ENCODE data around the gene AP2A2. TPM values are rescaled to one million over a fixed set of nuclear protein-coding genes. Genes with fewer than 3 reads are reported as not detected.

Gene AP2A2
- total RNA-seq, 1 donor from 2014 or later = 92.0 TPM

- no peak for TF ChIP-seq CTCF (IDR thresholded peaks at IDR 0.05)
- Histone ChIP-seq H3K36me3 (peaks cover 71% of the 10 kb centered on the region), H3K9me3 (no peaks in the 10 kb centered on the region), H3K27me3 (no peaks in the 10 kb centered on the region), H3K4me3 (no peak overlapping the region), H3K4me1 (no peaks in the 10 kb centered on the region), H3K27ac (no peak overlapping the region)
- intact Hi-C loops (cut with DNase I) = no loop called here
- DNase-seq = no peak
- no peak for ATAC-seq
Observed at GRCh38 chr11:996681-997080, 71.0 kb downstream of the AP2A2 start.

- intact Hi-C loops (cut with DNase I) = no loop called here
- Histone ChIP-seq H3K27ac (no peak overlapping the region), H3K27me3 (no peaks in the 10 kb centered on the region), H3K36me3 (peaks cover 71% of the 10 kb centered on the region), H3K9me3 (no peaks in the 10 kb centered on the region), H3K4me1 (no peaks in the 10 kb centered on the region), H3K4me3 (no peak overlapping the region)
- no peak for DNase-seq
- ATAC-seq = no peak
- no peak for TF ChIP-seq CTCF (IDR thresholded peaks at IDR 0.05)
Observed at GRCh38 chr11:997907-998306, 72.2 kb downstream of the AP2A2 start.

- Histone ChIP-seq H3K36me3 (peaks cover 70% of the 10 kb centered on the region), H3K27me3 (no peaks in the 10 kb centered on the region), H3K4me1 (no peaks in the 10 kb centered on the region), H3K9me3 (no peaks in the 10 kb centered on the region), H3K27ac (no peak overlapping the region), H3K4me3 (no peak overlapping the region)
- intact Hi-C loops (cut with DNase I) = no loop called here
- ATAC-seq = no peak
- DNase-seq = no peak
- no peak for TF ChIP-seq CTCF (IDR thresholded peaks at IDR 0.05)
Observed at GRCh38 chr11:999009-999408, 73.3 kb downstream of the AP2A2 start.

- intact Hi-C loops (cut with DNase I) = no loop called here
Observed at GRCh38 chr11:1000357-1001278, 74.9 kb downstream of the AP2A2 start.

GRCh38 chr11:1001617-1002405 is 76.1 kb downstream of the AP2A2 start:
- ATAC-seq = no peak
- peaks cover 83% of the 10 kb centered on the region for H3K36me3 ChIP-seq

More at GRCh38 chr11:1000357-1001278, 74.9 kb downstream of the AP2A2 start:
- Histone ChIP-seq H3K36me3 (peaks cover 81% of the 10 kb centered on the region), H3K27me3 (no peaks in the 10 kb centered on the region), H3K27ac (no peak overlapping the region), H3K4me1 (no peaks in the 10 kb centered on the region), H3K9me3 (no peaks in the 10 kb centered on the region), H3K4me3 (no peak overlapping the region)
- DNase-seq = no peak
- ATAC-seq = no peak
- TF ChIP-seq CTCF (IDR thresholded peaks at IDR 0.05) = no peak

More at GRCh38 chr11:1001617-1002405, 76.1 kb downstream of the AP2A2 start:
- TF ChIP-seq CTCF (IDR thresholded peaks at IDR 0.05) = no peak
- Histone ChIP-seq H3K4me1 (no peaks in the 10 kb centered on the region), H3K27me3 (no peaks in the 10 kb centered on the region), H3K9me3 (no peaks in the 10 kb centered on the region), H3K27ac (no peak overlapping the region), H3K4me3 (no peak overlapping the region)
- DNase-seq = no peak
- intact Hi-C loops (cut with DNase I) = no loop called here
